GM21360 (cell line): ENCODE results near the gene TSSK6.

ENCODE experiments used
- ATAC-seq: cut with Tn5 transposase; IDR thresholded peaks from one replicate; pipeline ENCODE4 v1.9.1; 2021; ENCODE audit warnings: mild to moderate bottlenecking, moderate library complexity; ENCODE audit not compliant: unreplicated experiment

The TSSK6 gene

GRCh38 chr19:19514881-19515641 is at the start of gene TSSK6:
Gene TSSK6, minus strand, starts transcription at chr19:19515548. Its CDS starts 121 bp downstream, at chr19:19515427.
- ATAC-seq, result no peak

GRCh38 chr19:19563348-19563848 is 48.0 kb upstream of the TSSK6 start:
- ATAC-seq, result no peak

GRCh38 chr19:19562665-19563347 is 47.5 kb upstream of the TSSK6 start:
- ATAC-seq, result no peak

- ATAC-seq, result no peak
Observed at GRCh38 chr19:19561946-19562664, 46.8 kb upstream of the TSSK6 start.

GRCh38 chr19:19559931-19560330 is 44.6 kb upstream of the TSSK6 start:
- no peak for ATAC-seq

- no peak for ATAC-seq
Observed at GRCh38 chr19:19558636-19559035, 43.3 kb upstream of the TSSK6 start.

GRCh38 chr19:19558055-19558454 is 42.7 kb upstream of the TSSK6 start:
- ATAC-seq, result no peak

- no peak for ATAC-seq
Observed at GRCh38 chr19:19554074-19555023, 39.0 kb upstream of the TSSK6 start.

- ATAC-seq, result no peak
Observed at GRCh38 chr19:19553670-19554069, 38.3 kb upstream of the TSSK6 start.

- ATAC-seq, result no peak
Observed at GRCh38 chr19:19552798-19553197, 37.5 kb upstream of the TSSK6 start.

GRCh38 chr19:19551853-19552192 is 36.5 kb upstream of the TSSK6 start:
- no peak for ATAC-seq

GRCh38 chr19:19550972-19551852 is 35.9 kb upstream of the TSSK6 start:
- ATAC-seq, result no peak

GRCh38 chr19:19550485-19550929 is 35.2 kb upstream of the TSSK6 start:
- ATAC-seq, result no peak

- ATAC-seq, result no peak
Observed at GRCh38 chr19:19549804-19550464, 34.6 kb upstream of the TSSK6 start.

GRCh38 chr19:19548915-19549759 is 33.8 kb upstream of the TSSK6 start:
- ATAC-seq, result no peak

GRCh38 chr19:19547674-19548336 is 32.5 kb upstream of the TSSK6 start:
- ATAC-seq, result no peak

- ATAC-seq, result no peak
Observed at GRCh38 chr19:19546751-19547162, 31.4 kb upstream of the TSSK6 start.
